Breast epithelium (tissue), 4 donors: ENCODE measurements around the gene SIN3B. TPM values are rescaled to one million over a fixed set of nuclear protein-coding genes. Genes with fewer than 3 reads are reported as not detected.

Source experiments
- DNase-seq, 2 donors: peaks; one replicate each; pipeline ENCODE4 v3.0.0-alpha.2; 2019; ENCODE audit warnings: low spot score in 2 of 2
- H3K27ac ChIP-seq, 2 donors: fragments of 200-600 bp; sonication (generic) in 1 of 2; one replicate each; pipeline ENCODE4 v1.5.1; 2016 to 2019; ENCODE audit warnings: mild to moderate bottlenecking in 1 of 2
- H3K27me3 ChIP-seq, 2 donors: fragments of 200-600 bp; sonication (generic) in 1 of 2; one replicate each; pipeline versions ENCODE4 v1.5.1 to v1.6.0; 2017 to 2019; ENCODE audit warnings: control low read depth in 1 of 2, mild to moderate bottlenecking in 1 of 2
- H3K36me3 ChIP-seq: fragments of 200-600 bp; one replicate; pipeline ENCODE4 v1.5.1; 2019
- H3K4me1 ChIP-seq, 2 donors: fragments of 200-600 bp; sonication (generic); one replicate each; pipeline ENCODE4 v1.5.1; 2016 to 2019; ENCODE audit warnings: control low read depth in 1 of 2
- H3K4me3 ChIP-seq, 3 donors: fragments of 200-600 bp; sonication (generic); 1 replicate in 2 of 3; 2 replicates in 1 of 3; pipeline ENCODE4 v1.5.1; 2016 to 2019; ENCODE audit warnings: mild to moderate bottlenecking in 3 of 3, moderate library complexity in 2 of 3
- H3K9me3 ChIP-seq, 2 donors: fragments of 200-600 bp; sonication (generic) in 1 of 2; one replicate each; pipeline ENCODE4 v1.5.1; 2016 to 2019; ENCODE audit warnings: control low read depth in 1 of 2
- POLR2A ChIP-seq: fragments of 450-650 bp; IDR thresholded peaks from one replicate; pipeline ENCODE4 v1.6.1; 2016; ENCODE audit warnings: antibody characterized with exemption, mild to moderate bottlenecking, moderate library complexity
- POLR2AphosphoS5 ChIP-seq, 3 donors: sonication (generic); formaldehyde crosslinking; IDR thresholded peaks; one replicate each; pipeline ENCODE4 v1.6.1; 2017; ENCODE audit warnings: antibody characterized with exemption in 3 of 3
- intact Hi-C: fragments of 100-400 bp; cut with DNase I; formaldehyde crosslinking; loops from one replicate; pipeline ENCODE4 v1.15.1; 2023; ENCODE audit warnings: low total_unique reads
- total RNA-seq, 3 donors: library from RNA; depleted of rRNA; stranded (reverse); fragments of >200 nt; gene quantifications; one replicate each; pipeline ENCODE4 v1.1.0, GENCODE V29; 2016
- TF ChIP-seq, protein P1 (sequence below), 3 donors: fragments of 450-650 bp; IDR thresholded peaks; one replicate each; pipeline ENCODE4 v1.5.1; 2016 to 2017; ENCODE audit warnings: antibody characterized with exemption in 3 of 3, mild to moderate bottlenecking in 3 of 3, moderate library complexity in 3 of 3

The SIN3B gene
- total RNA-seq, 3 donors from 2014 or later: 43.2 to 88.5 (median 48.1) TPM

DNA sequence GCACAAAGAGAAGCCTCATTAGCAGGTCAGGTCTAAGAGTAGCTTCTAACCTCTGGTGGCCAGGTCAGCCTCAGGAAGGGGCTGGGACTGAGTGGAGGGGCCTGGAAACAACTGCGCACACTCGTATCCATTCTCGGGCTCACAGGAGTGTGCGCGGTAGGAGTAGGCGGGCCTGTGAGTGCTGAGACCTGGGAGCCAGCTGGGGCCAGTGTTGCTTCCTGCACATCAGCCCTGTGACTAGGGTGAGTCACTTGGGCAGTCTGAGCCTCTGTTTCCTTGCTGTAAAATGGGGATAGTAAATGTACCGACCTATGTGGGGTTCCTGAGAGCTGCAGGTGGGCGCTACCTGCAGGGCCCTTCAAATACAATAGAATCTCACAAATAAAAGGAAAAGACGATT is 26.9 kb downstream of the SIN3B start:
- intact Hi-C loops: loop anchor here (1.0 kb wide), 1 partner anchor 40 kb away; no protein-coding TSS in a partner anchor
- H3K27ac ChIP-seq: no peak overlapping the region
- no peaks in the 10 kb centered on the region for H3K27me3 ChIP-seq
- H3K4me1 ChIP-seq: no peaks in the 10 kb centered on the region
- H3K36me3 ChIP-seq: peaks cover 16% of the 10 kb centered on the region
- TF ChIP-seq POLR2AphosphoS5 (IDR thresholded peaks at IDR 0.05) (no peak), POLR2A (no peak)
- TF ChIP-seq, protein P1, sequence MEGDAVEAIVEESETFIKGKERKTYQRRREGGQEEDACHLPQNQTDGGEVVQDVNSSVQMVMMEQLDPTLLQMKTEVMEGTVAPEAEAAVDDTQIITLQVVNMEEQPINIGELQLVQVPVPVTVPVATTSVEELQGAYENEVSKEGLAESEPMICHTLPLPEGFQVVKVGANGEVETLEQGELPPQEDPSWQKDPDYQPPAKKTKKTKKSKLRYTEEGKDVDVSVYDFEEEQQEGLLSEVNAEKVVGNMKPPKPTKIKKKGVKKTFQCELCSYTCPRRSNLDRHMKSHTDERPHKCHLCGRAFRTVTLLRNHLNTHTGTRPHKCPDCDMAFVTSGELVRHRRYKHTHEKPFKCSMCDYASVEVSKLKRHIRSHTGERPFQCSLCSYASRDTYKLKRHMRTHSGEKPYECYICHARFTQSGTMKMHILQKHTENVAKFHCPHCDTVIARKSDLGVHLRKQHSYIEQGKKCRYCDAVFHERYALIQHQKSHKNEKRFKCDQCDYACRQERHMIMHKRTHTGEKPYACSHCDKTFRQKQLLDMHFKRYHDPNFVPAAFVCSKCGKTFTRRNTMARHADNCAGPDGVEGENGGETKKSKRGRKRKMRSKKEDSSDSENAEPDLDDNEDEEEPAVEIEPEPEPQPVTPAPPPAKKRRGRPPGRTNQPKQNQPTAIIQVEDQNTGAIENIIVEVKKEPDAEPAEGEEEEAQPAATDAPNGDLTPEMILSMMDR (IDR thresholded peaks at IDR 0.05): no peak
- no peak overlapping the region for H3K4me3 ChIP-seq
- no peaks in the 10 kb centered on the region for H3K9me3 ChIP-seq
- DNase-seq: no peak

DNA sequence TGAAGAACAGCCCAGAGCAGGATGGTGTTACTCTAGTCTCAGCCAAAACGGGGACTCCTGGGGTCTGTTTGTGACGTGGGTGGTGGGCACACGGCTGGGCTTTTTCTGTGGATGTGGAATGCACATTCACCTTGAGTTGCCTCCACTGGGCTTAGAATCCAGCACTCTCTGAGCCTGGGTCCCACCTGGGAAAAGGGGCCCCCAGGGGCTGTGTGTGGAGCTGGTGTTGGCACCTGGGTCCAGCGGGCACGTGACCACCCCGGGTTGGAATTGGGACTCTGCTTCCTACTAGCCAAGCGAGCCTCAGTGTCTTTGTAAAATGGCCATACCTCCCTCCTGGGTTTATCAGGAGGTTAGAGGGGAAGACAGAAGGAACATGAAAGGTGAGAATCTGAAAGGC is 30.4 kb downstream of the SIN3B start:
- Histone ChIP-seq H3K9me3 (no peaks in the 10 kb centered on the region), H3K4me3 (no peak overlapping the region), H3K4me1 (no peaks in the 10 kb centered on the region), H3K36me3 (peaks cover 13% of the 10 kb centered on the region), H3K27ac (no peak overlapping the region), H3K27me3 (no peaks in the 10 kb centered on the region)
- TF ChIP-seq POLR2A (no peak), POLR2AphosphoS5 (IDR thresholded peaks at IDR 0.05) (no peak)
- TF ChIP-seq, protein P1 (IDR thresholded peaks at IDR 0.05): no peak
- no peak for DNase-seq
- intact Hi-C loops: no loop called here

DNA sequence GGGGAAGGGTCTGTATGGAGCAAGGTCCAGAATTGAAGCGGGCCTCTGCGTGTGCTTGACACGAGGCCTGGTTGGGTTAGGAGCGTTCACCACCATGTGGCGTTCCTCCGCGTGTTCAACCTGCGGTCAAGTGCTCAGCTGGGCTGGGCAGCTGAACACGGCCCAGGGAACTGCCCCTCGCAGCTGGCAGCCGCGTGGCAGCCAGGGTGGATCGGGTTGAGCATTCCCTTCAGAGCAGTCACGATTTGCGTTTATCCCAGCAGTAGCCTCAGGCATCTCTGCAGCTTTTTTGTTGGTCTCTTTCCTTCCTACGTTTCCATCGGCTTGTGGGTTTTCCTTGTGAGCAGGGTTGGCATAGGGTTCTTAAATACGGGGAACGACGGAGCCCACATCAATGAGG is 30.9 kb downstream of the SIN3B start:
- Histone ChIP-seq H3K9me3 (no peaks in the 10 kb centered on the region), H3K36me3 (peaks cover 13% of the 10 kb centered on the region), H3K4me1 (no peaks in the 10 kb centered on the region), H3K4me3 (no peak overlapping the region), H3K27me3 (no peaks in the 10 kb centered on the region), H3K27ac (no peak overlapping the region)
- intact Hi-C loops: no loop called here
- no peak for TF ChIP-seq POLR2AphosphoS5 (IDR thresholded peaks at IDR 0.05)
- no peak for DNase-seq

DNA sequence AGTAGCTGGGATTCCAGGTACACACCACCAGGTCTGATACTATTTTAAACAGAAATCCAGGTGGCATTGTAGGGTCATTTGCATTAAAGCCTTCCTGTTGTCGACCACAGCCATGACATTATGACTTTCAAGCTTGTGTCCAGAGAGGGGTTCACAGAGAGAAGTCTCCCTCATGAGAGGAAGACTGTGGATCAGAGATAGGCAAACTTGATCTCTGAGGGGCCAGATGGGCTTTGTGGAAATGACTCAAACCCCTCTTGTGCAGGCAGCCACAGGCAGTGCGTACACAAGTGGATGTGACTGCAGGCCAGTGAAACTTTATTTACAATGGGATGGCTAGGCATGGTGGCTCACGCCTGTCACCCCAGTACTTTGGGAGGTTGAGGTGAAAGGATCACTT is 31.8 kb downstream of the SIN3B start:
- Histone ChIP-seq H3K4me3 (no peak overlapping the region), H3K27me3 (no peaks in the 10 kb centered on the region), H3K4me1 (no peaks in the 10 kb centered on the region), H3K36me3 (peaks cover 13% of the 10 kb centered on the region), H3K9me3 (no peaks in the 10 kb centered on the region), H3K27ac (no peak overlapping the region)
- TF ChIP-seq, protein P1 (IDR thresholded peaks at IDR 0.05): no peak
- TF ChIP-seq POLR2A (no peak), POLR2AphosphoS5 (IDR thresholded peaks at IDR 0.05) (no peak)
- intact Hi-C loops: no loop called here
- DNase-seq: no peak

DNA sequence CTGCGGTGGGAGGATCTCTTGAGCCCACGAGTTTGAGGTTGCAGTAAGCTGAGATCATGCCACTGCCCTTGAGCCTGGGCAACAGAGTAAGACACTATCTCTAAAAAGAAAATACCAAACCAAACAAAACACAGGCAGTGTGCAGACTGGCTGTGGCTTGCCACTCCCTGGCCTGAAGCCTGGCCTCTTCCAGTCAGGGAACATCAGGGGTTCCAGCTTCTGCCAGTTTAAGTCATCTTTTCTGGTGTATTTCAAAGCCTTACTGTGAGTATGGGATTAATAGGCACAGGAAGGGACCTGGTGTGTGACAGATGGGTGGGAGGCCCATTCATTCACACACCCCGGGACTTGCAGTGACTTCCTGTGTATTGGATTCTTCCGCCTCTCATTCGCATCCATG is 32.6 kb downstream of the SIN3B start:
- no peak overlapping the region for H3K27ac ChIP-seq
- H3K36me3 ChIP-seq: peaks cover 14% of the 10 kb centered on the region
- no peak overlapping the region for H3K4me3 ChIP-seq
- H3K4me1 ChIP-seq: no peaks in the 10 kb centered on the region
- no peak for DNase-seq
- intact Hi-C loops: no loop called here
- no peaks in the 10 kb centered on the region for H3K9me3 ChIP-seq
- TF ChIP-seq POLR2A (no peak), POLR2AphosphoS5 (IDR thresholded peaks at IDR 0.05) (no peak)
- TF ChIP-seq, protein P1 (IDR thresholded peaks at IDR 0.05): no peak
- H3K27me3 ChIP-seq: no peaks in the 10 kb centered on the region
